Measurements from ENCODE around the gene EPS15. TPM values are rescaled to one million over a fixed set of nuclear protein-coding genes. Genes with fewer than 3 reads are reported as not detected.

EPS15 gene
- total and polyA plus RNA-seq, 2 donors (not counting 1 experiment from before 2014, with no cell fraction given), result 40.3 to 151 TPM

GRCh38 chr1:51469518-51469917 lies 49.5 kb downstream of the EPS15 start:
- Histone ChIP-seq H3K27ac (ENCODE audit: low read length in 2 of 2) (no peak overlapping the region), H3K4me2 (replicated peaks; ENCODE audit: low read depth, low read length, poor library complexity, severe bottlenecking) (no peak overlapping the region), H3K4me1 (ENCODE audit: control insufficient read depth in 2 of 2, insufficient read depth in 2 of 2, low read length in 2 of 2) (no peaks in the 10 kb centered on the region), H3K79me2 (ENCODE audit: control insufficient read depth, insufficient read depth, low read length) (no peaks in the 10 kb centered on the region), H2AFZ (ENCODE audit: insufficient read depth, low read depth, low read length, poor library complexity, severe bottlenecking) (no peak overlapping the region), H3K9ac (ENCODE audit: low read length) (no peak overlapping the region), H3K36me3 (replicated peaks in 1 of 2; ENCODE audit: control extremely low read depth in 1 of 2, control insufficient read depth in 1 of 2, extremely low read depth in 1 of 2, insufficient read depth in 2 of 2, low read length in 1 of 2) (peaks cover 17 to 53% of the 10 kb centered on the region in 2 experiments), H3K27me3 (replicated peaks in 1 of 4; ENCODE audit: control extremely low read depth in 1 of 4, control insufficient read depth in 3 of 4, insufficient read depth in 4 of 4, low read length in 3 of 4) (no peaks in the 10 kb centered on the region), H3K4me3 (ENCODE audit: control extremely low read depth in 1 of 5, extremely low read depth in 1 of 5, insufficient read depth in 1 of 5, low read depth in 2 of 5, low read length in 4 of 5) (no peak overlapping the region), H4K20me1 (ENCODE audit: control insufficient read depth, insufficient read depth, low read length, poor library complexity, severe bottlenecking) (peaks cover 11% of the 10 kb centered on the region), H3K9me3 (ENCODE audit: control extremely low read depth in 1 of 3, control insufficient read depth in 2 of 3, insufficient read depth in 1 of 3, low read length in 2 of 3) (no peaks in the 10 kb centered on the region)
- CTCF ChIA-PET, result interaction anchor here (0.5 to 1.0 kb wide), 2 partner anchors 65 to 281 kb away, joined by 3 to 4 read pairs; no protein-coding TSS in a partner anchor
- no peak overlapping the region for H3K27ac Mint-ChIP-seq
- peaks cover 10% of the 10 kb centered on the region for H3K4me1 Mint-ChIP-seq
- H3K27me3 Mint-ChIP-seq, result no peaks in the 10 kb centered on the region
- POLR2A ChIA-PET, result interaction anchor here (0.6 kb wide), 1 partner anchor 189 kb away, joined by 3 read pairs; no protein-coding TSS in a partner anchor
- H3K9me3 Mint-ChIP-seq (ENCODE audit: insufficient read depth), result no peaks in the 10 kb centered on the region
- no peak overlapping the region for H3K4me3 Mint-ChIP-seq
- ATAC-seq (ENCODE audit: low read depth) (no peak), DNase-seq (no peak)
- WGBS (ENCODE audit: insufficient coverage), result 92% methylated on average over 3 of the region's 3 CpGs
- intact Hi-C loops (cut with micrococcal nuclease), result loop anchor here (10.0 kb wide), 1 partner anchor 45 kb away; the partner anchor contains the start of gene EPS15
- no peak for TF ChIP-seq EZH2 (IDR thresholded peaks at IDR 0.05; ENCODE audit: borderline replicate concordance, insufficient read depth, low read depth, low read length, poor library complexity, severe bottlenecking)
- TF ChIP-seq CTCF (IDR thresholded peaks at IDR 0.05), result no peak

GRCh38 chr1:51464828-51465227 lies 54.2 kb downstream of the EPS15 start:
- Histone ChIP-seq H3K4me1 (ENCODE audit: control insufficient read depth in 2 of 2, insufficient read depth in 2 of 2, low read length in 2 of 2) (no peaks in the 10 kb centered on the region), H4K20me1 (ENCODE audit: control insufficient read depth, insufficient read depth, low read length, poor library complexity, severe bottlenecking) (no peaks in the 10 kb centered on the region), H3K4me2 (replicated peaks; ENCODE audit: low read depth, low read length, poor library complexity, severe bottlenecking) (no peak overlapping the region), H2AFZ (ENCODE audit: insufficient read depth, low read depth, low read length, poor library complexity, severe bottlenecking) (no peak overlapping the region), H3K79me2 (ENCODE audit: control insufficient read depth, insufficient read depth, low read length) (no peaks in the 10 kb centered on the region), H3K9me3 (ENCODE audit: control extremely low read depth in 1 of 3, control insufficient read depth in 2 of 3, insufficient read depth in 1 of 3, low read length in 2 of 3) (no peaks in the 10 kb centered on the region), H3K36me3 (replicated peaks in 1 of 2; ENCODE audit: control extremely low read depth in 1 of 2, control insufficient read depth in 1 of 2, extremely low read depth in 1 of 2, insufficient read depth in 2 of 2, low read length in 1 of 2) (peaks cover 11 to 54% of the 10 kb centered on the region in 2 experiments), H3K4me3 (ENCODE audit: control extremely low read depth in 1 of 5, extremely low read depth in 1 of 5, insufficient read depth in 1 of 5, low read depth in 2 of 5, low read length in 4 of 5) (no peak overlapping the region), H3K9ac (ENCODE audit: low read length) (no peak overlapping the region), H3K27ac (ENCODE audit: low read length in 2 of 2) (no peak overlapping the region), H3K27me3 (replicated peaks in 1 of 4; ENCODE audit: control extremely low read depth in 1 of 4, control insufficient read depth in 3 of 4, insufficient read depth in 4 of 4, low read length in 3 of 4) (no peaks in the 10 kb centered on the region)
- intact Hi-C loops (cut with micrococcal nuclease), result loop anchor here (10.0 kb wide), 1 partner anchor 50 kb away; the partner anchor contains the start of gene EPS15
- ChIA-PET CTCF (interaction anchor here (0.9 kb wide), 1 partner anchor 70 kb away, joined by 3 read pairs; no protein-coding TSS in a partner anchor), POLR2A (no interaction called here)
- Mint-ChIP-seq H3K9me3 (ENCODE audit: insufficient read depth) (no peaks in the 10 kb centered on the region), H3K27ac (no peak overlapping the region), H3K4me3 (no peak overlapping the region), H3K27me3 (no peaks in the 10 kb centered on the region), H3K4me1 (no peaks in the 10 kb centered on the region)
- no CpG with 5 or more reads among the region's 3 CpGs for WGBS (ENCODE audit: insufficient coverage)
- TF ChIP-seq CTCF (IDR thresholded peaks at IDR 0.05), result no peak
- TF ChIP-seq EZH2 (IDR thresholded peaks at IDR 0.05; ENCODE audit: borderline replicate concordance, insufficient read depth, low read depth, low read length, poor library complexity, severe bottlenecking), result no peak
- no peak for DNase-seq
- ATAC-seq (ENCODE audit: low read depth), result no peak

Data from B cell (primary cell).